GM19324 (cell line): Measurements from ENCODE around the gene FCGBP.
"Not testable (repeated sequence)": the region's sequence is repeated elsewhere in the genome, so short reads cannot be mapped to it uniquely, and the experiment has no call there.

ENCODE experiments used
- ATAC-seq: cut with Tn5 transposase; IDR thresholded peaks from one replicate; pipeline ENCODE4 v1.9.1; 2021; ENCODE audit warnings: mild to moderate bottlenecking, moderate library complexity; ENCODE audit not compliant: unreplicated experiment, low FRiP score

FCGBP gene

DNA sequence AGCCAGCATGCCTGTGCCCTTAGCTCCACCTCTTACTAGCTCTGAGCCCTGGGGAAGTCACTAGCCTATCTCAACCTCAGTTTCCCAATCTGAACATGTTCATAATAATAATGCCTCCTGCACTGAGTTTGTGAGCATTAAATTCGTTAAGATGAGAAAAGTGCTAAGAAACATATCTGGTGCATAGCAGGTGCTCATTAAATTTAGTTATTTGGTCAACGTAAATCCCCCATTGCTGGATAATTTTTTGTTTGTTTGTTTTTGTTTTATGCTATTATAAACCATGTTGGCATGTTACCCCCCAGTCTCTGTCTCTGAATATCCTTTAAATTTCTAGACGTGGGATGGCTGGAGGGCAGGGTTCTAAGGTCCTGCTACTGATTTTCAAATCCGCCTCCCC, 10.6 kb downstream of the FCGBP start:
- ATAC-seq: no peak

- ATAC-seq: no peak
These were observed 14.5 kb downstream of the FCGBP start for GRCh38 chr19:39919976-39920375.

- no peak for ATAC-seq
These were observed 16.2 kb downstream of the FCGBP start for GRCh38 chr19:39918183-39918651.

- ATAC-seq: no peak
These were observed 16.8 kb downstream of the FCGBP start for GRCh38 chr19:39917561-39918182.

DNA sequence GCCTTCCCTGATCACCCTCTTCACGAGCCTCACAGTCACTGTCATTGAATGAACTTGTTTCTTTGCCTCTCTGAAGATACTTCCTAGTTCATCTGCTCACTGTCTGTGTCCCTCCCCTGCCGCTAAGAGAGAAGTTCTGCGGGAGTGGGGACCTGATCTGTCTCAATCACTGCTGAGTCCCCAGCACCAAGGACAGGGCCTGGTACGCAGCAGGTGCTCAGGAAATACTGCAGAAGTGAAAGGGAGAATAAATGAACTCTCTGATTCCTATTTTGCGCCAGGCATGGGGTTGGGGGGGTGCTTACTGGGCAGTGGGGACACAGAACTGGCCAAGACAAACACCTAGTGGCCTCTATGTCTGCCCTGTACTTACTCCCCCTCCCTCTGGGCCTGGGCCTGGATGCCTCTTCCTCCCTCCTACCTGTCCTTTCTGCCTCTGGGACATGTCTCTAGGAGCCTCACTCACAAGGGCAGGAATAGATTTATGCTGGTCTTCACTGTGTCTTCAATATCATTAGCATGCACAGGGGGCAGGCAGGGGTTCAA, 17.5 kb downstream of the FCGBP start:
- no peak for ATAC-seq

GRCh38 chr19:39916236-39916635, 18.2 kb downstream of the FCGBP start:
- no peak for ATAC-seq

- ATAC-seq: no peak
These were observed 18.6 kb downstream of the FCGBP start for GRCh38 chr19:39915848-39916215.

GRCh38 chr19:39915101-39915847, 19.2 kb downstream of the FCGBP start:
- ATAC-seq: no peak

GRCh38 chr19:39913682-39914333, 20.6 kb downstream of the FCGBP start:
- no peak for ATAC-seq

DNA sequence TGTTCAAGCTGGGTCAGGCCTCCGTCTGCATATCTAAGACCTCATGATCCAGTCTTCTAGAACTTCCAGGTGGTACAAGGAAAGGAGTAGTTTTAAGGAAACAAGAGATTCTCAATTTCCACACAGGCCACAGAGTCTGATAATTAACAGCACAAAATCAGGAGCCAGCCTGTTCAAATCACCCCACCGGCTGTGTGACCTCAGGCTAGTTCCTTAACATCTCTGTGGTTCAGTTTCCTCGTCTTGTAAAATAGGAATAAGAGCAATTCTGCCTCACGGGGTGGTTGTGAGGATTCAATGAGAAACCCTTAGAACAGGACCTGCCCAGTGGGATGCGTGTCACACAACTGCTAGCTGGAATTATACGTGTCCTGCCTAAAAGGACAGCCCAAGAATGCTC, 25.6 kb downstream of the FCGBP start:
- ATAC-seq: no peak

DNA sequence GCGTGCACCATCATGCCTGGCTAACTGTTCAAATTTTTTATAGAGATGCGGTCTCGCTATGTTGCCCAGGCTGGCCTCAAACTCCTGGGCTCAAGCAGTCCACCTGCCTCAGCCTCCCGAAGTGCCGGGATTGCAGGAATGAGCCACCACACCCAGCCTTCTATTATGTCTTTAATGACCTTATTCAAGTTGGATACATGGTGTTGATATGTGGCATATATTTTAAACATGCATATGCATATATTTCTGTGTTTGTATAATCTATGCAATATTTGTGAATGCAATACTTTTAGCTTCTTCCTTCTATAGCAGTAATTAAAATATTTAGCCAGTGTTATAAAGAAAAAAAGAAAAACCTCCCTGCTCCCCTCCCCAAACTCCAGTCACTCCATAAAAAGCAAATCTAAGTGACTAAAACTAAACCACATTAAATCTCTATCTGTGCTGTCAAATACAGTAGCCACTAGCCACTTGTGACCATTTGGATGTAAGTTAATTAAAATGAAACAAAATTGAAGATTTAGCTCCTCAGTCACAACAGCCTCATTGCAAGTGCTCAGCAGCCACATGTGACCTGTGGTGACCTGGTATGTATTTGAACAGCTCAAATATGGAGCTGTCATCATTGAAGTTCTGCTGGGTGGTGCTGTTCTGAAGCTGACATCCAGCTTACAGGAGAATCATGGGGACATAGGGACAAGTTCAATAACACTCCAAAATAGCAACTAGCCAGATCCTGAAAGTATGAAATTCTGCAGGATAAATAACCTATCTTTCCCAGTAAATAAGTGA, 27.4 kb downstream of the FCGBP start:
- no peak for ATAC-seq

DNA sequence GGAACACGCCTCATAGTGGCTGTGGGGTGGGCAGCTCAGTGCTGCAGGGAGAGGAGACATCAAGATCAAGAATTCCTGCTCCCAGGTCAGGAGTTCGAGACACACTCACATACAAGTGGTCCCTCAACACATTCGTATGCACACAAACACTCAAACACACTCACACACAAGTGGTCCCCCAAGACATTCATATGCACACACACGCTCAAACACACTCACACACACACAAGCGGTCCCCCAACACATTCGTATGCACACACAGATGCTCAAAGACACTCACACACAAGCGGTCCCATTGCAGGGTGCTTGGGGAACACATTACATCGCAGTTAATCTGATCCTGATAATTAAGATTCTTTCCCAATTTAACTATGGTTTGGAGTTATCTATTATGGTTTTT, 28.2 kb downstream of the FCGBP start:
- ATAC-seq: no peak

DNA sequence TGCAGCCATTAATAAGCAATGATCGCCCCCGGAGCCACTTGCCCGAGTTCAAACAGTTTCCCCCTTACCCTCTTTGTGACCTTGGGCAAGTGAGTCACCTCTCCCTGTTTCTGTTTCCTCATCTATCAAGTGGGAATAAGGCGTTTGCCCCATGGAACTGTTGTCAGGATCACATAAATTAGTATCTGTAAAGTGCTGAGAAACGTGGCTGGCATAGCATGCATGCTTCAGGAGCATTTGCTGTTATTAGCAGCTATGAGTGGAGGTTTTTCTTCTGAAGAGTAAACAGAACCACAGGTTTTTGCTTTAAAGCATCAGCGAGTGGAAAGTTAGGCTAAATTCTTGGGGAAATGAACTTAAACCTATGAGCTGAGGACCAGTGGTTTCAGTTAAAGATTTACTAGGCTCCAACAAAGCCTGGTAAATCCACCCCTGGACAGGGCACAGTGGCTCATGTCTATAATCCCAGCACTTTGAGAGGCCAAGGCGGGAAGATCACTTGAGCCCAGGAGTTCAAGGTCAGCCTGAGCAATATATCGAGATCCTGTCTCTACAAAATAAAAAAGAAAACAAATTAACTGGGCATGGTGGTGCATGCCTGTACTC, 30.8 kb downstream of the FCGBP start:
- not testable (repeated sequence) for ATAC-seq

DNA sequence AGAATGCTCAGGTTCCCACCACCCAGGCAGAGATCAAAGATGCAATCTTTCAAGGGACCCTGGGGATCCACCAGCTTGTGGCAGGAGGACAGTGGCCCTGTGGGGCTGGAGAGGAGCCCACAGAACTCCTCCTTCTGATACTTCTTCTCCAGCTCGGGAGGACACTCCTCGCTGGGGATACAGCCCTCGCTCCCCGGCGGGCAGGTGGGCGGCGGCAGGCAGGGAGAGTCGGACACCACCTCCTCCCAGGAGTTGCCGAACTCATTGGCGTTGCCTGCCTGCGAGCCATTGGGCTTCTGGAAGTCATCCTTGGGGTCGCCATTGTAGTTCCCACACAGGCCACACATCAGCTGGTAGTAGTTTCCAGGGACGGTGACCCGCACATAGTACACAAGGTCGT, 32.1 kb downstream of the FCGBP start:
- ATAC-seq: not testable (repeated sequence)

- not testable (repeated sequence) for ATAC-seq
These were observed 32.8 kb downstream of the FCGBP start for GRCh38 chr19:39901681-39902080.

DNA sequence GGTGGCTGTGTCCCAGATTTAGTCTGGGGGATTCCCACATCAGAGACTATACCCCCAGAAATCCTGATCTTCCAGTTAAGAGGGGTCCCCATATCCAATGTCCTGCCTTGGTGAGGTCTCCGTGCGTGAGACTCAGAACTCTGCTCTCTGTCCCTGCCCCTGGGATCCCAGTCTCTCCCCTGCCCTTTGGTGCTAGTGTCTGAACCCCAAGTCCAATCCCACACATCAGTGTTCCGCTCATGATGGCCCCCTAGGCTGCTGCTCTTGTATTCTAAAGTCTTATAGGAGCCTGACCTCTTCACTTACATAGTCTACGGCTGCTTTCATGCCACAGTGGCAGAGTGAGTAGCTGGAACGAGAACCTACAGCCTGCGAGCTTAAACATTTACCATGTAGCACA, 35.6 kb downstream of the FCGBP start:
- ATAC-seq: not testable (repeated sequence)

DNA sequence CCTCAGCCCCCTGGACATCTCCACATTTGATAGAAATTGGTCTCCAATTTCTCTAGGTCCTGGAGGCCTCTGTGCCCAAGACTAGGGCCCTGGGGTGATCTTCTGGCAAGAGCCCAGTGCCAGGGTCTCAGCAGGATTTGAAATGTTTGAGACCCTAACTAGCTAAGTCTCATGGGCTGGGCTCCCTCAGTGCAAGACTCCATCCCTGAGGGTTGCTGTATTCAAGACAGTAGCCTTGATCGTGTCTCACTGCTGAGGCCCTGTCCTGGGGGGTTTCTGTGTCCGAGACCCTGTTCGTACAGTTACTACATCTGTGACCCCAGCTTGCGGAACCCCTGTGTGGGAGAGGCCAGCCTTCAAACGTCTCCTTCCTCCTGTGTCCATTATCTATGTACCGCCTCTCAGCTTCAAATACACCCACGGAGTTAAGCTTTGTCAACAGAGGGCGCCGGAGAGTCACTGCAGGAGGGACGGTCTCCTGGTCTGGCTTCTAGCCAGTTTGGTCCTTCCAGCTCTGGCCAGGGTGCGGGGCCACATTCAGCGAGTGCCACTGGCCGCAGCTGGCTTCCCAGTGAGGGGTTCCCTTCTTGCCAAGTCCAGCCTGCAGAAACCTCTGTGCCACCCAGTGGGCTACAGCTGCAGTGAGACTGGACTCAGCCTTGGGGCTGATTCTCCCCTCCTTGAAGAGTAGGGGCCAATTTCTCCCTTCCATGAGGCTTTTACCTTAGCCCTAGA, 36.8 kb downstream of the FCGBP start:
- ATAC-seq: not testable (repeated sequence)

- ATAC-seq: not testable (repeated sequence)
These were observed 39.3 kb downstream of the FCGBP start for GRCh38 chr19:39895096-39895495.

- ATAC-seq: not testable (repeated sequence)
These were observed 40.2 kb downstream of the FCGBP start for GRCh38 chr19:39894236-39894606.
